Measurements from ENCODE around the gene ZBTB7C.

The ZBTB7C gene

GRCh38 chr18:48106498-48106897, 302.7 kb downstream of the ZBTB7C start:
- no peak for TF ChIP-seq CTCF (IDR thresholded peaks at IDR 0.05; ENCODE audit: low read depth, low read length, missing control alignments)
- DNase-seq (ENCODE audit: extremely low read depth, low read depth) = no peak
- no peak overlapping the region for H3K4me3 ChIP-seq (replicated peaks; ENCODE audit: low read depth, low read length)

GRCh38 chr18:48105317-48105716, 303.9 kb downstream of the ZBTB7C start:
- H3K4me3 ChIP-seq (replicated peaks; ENCODE audit: low read depth, low read length) = no peak overlapping the region
- TF ChIP-seq CTCF (IDR thresholded peaks at IDR 0.05; ENCODE audit: low read depth, low read length, missing control alignments) = no peak
- no peak for DNase-seq (ENCODE audit: extremely low read depth, low read depth)

- TF ChIP-seq CTCF (IDR thresholded peaks at IDR 0.05; ENCODE audit: low read depth, low read length, missing control alignments) = no peak
- DNase-seq (ENCODE audit: extremely low read depth, low read depth) = no peak
- no peak overlapping the region for H3K4me3 ChIP-seq (replicated peaks; ENCODE audit: low read depth, low read length)
These were observed 304.5 kb downstream of the ZBTB7C start for GRCh38 chr18:48104705-48105104.

- no peak overlapping the region for H3K4me3 ChIP-seq (replicated peaks; ENCODE audit: low read depth, low read length)
- DNase-seq (ENCODE audit: extremely low read depth, low read depth) = no peak
- no peak for TF ChIP-seq CTCF (IDR thresholded peaks at IDR 0.05; ENCODE audit: low read depth, low read length, missing control alignments)
These were observed 308.5 kb downstream of the ZBTB7C start for GRCh38 chr18:48100651-48101165.

- no peak overlapping the region for H3K4me3 ChIP-seq (replicated peaks; ENCODE audit: low read depth, low read length)
- DNase-seq (ENCODE audit: extremely low read depth, low read depth) = no peak
- no peak for TF ChIP-seq CTCF (IDR thresholded peaks at IDR 0.05; ENCODE audit: low read depth, low read length, missing control alignments)
These were observed 309.0 kb downstream of the ZBTB7C start for GRCh38 chr18:48100165-48100575.

GRCh38 chr18:48099481-48100164, 309.6 kb downstream of the ZBTB7C start:
- no peak for DNase-seq (ENCODE audit: extremely low read depth, low read depth)
- TF ChIP-seq CTCF (IDR thresholded peaks at IDR 0.05; ENCODE audit: low read depth, low read length, missing control alignments) = no peak

GRCh38 chr18:48098538-48098937, 310.6 kb downstream of the ZBTB7C start:
- DNase-seq (ENCODE audit: extremely low read depth, low read depth) = no peak
- no peak overlapping the region for H3K4me3 ChIP-seq (replicated peaks; ENCODE audit: low read depth, low read length)
- TF ChIP-seq CTCF (IDR thresholded peaks at IDR 0.05; ENCODE audit: low read depth, low read length, missing control alignments) = no peak

More at GRCh38 chr18:48099481-48100164, 309.6 kb downstream of the ZBTB7C start:
- no peak overlapping the region for H3K4me3 ChIP-seq (replicated peaks; ENCODE audit: low read depth, low read length)

All from HFF-Myc (cell line).